CD1c-positive myeloid dendritic cell (primary cell): ENCODE data around the gene PKP1.

Source experiments
- DNase-seq: peaks from one replicate; pipeline ENCODE4 v3.0.0-alpha.2; 2016; ENCODE audit errors: extremely low spot score

Gene PKP1

GRCh38 chr1:201351617-201352016, 68.3 kb downstream of the PKP1 start:
- DNase-seq, result no peak

GRCh38 chr1:201353186-201353940, 70.1 kb downstream of the PKP1 start:
- no peak for DNase-seq

- DNase-seq, result no peak
Measured at GRCh38 chr1:201354151-201354900, 71.0 kb downstream of the PKP1 start.

- DNase-seq, result no peak
Measured at GRCh38 chr1:201354901-201355295, 71.6 kb downstream of the PKP1 start.

GRCh38 chr1:201355471-201355870, 72.2 kb downstream of the PKP1 start:
- DNase-seq, result no peak

- DNase-seq, result no peak
Measured at GRCh38 chr1:201356236-201356635, 72.9 kb downstream of the PKP1 start.

GRCh38 chr1:201356701-201357100, 73.4 kb downstream of the PKP1 start:
- no peak for DNase-seq

GRCh38 chr1:201357211-201357610, 73.9 kb downstream of the PKP1 start:
- no peak for DNase-seq

- no peak for DNase-seq
Measured at GRCh38 chr1:201357636-201358348, 74.5 kb downstream of the PKP1 start.

- no peak for DNase-seq
Measured at GRCh38 chr1:201358596-201358995, 75.3 kb downstream of the PKP1 start.

GRCh38 chr1:201359031-201359872, 75.9 kb downstream of the PKP1 start:
- DNase-seq, result no peak

- DNase-seq, result no peak
Measured at GRCh38 chr1:201359873-201360210, 76.5 kb downstream of the PKP1 start.

- DNase-seq, result no peak
Measured at GRCh38 chr1:201360486-201360885, 77.2 kb downstream of the PKP1 start.

- DNase-seq, result no peak
Measured at GRCh38 chr1:201360901-201361651, 77.8 kb downstream of the PKP1 start.

- DNase-seq, result no peak
Measured at GRCh38 chr1:201361652-201362504, 78.6 kb downstream of the PKP1 start.

- no peak for DNase-seq
Measured at GRCh38 chr1:201362906-201363305, 79.6 kb downstream of the PKP1 start.

GRCh38 chr1:201363467-201363866, 80.2 kb downstream of the PKP1 start:
- no peak for DNase-seq

- no peak for DNase-seq
Measured at GRCh38 chr1:201364808-201365105, 81.5 kb downstream of the PKP1 start.

- no peak for DNase-seq
Measured at GRCh38 chr1:201365251-201365650, 81.9 kb downstream of the PKP1 start.

- DNase-seq, result no peak
Measured at GRCh38 chr1:201366696-201367095, 83.4 kb downstream of the PKP1 start.
